HG03064 (cell line): ENCODE data around the gene IQSEC3.
"Not testable (repeated sequence)": the region's sequence is repeated elsewhere in the genome, so short reads cannot be mapped to it uniquely, and the experiment has no call there.

ENCODE experiments used
- ATAC-seq: cut with Tn5 transposase; IDR thresholded peaks from one replicate; pipeline ENCODE4 v1.9.1; 2021; ENCODE audit warnings: low read depth; ENCODE audit not compliant: unreplicated experiment

Gene IQSEC3

GRCh38 chr12:77769-78383 is 11.3 kb downstream of the IQSEC3 start:
- ATAC-seq: not testable (repeated sequence)

DNA sequence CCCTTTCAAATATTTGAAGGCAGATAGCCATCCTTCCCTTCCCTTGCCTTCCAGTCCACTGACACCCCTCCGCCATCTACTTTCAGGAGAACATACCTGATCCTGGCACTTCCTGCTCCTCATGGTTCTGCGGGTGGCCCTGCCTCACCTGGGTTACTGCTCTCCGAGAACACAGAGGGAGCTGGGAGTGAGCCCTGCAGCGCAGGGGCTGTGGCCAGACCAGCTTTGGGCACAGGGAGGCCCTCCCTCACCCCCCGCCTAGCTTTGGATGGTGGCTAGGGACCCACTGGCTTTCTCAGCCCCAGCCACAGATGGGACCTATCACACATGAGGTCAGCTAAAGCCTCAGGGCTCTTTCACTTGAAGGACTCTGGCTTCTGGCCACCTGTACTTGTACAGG is 12.4 kb downstream of the IQSEC3 start:
- no peak for ATAC-seq

DNA sequence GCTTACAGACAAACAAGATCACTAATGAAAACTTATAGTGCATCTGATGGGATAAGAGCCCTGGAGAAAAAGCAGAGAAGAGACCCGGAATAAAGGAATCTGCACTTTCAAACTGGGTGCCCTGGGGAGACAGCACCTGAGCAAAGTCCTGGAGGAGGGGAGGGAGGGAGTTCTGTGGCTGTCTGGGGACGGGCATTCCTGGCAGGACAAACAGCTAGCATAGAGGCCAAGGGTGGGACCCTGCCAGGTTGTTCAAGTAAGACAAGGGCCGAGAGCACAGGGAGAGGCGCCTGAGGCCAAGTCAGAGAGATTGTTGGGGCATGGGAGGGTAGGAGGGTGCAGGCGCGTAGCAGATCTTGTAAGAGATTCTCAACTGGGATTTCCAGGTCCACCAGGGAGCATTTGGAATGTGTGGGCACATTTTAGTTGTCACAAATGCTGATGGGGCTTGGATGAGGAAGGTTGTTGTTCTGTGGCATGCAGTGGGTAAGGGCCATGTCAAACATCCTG is 14.2 kb downstream of the IQSEC3 start:
- no peak for ATAC-seq

- no peak for ATAC-seq
Measured at GRCh38 chr12:82740-83139, 16.2 kb downstream of the IQSEC3 start.

GRCh38 chr12:84056-84455 is 17.5 kb downstream of the IQSEC3 start:
- ATAC-seq: no peak

GRCh38 chr12:85191-85666 is 18.7 kb downstream of the IQSEC3 start:
- no peak for ATAC-seq

GRCh38 chr12:87315-87714 is 20.7 kb downstream of the IQSEC3 start:
- no peak for ATAC-seq

- no peak for ATAC-seq
Measured at GRCh38 chr12:87856-88255, 21.3 kb downstream of the IQSEC3 start.

DNA sequence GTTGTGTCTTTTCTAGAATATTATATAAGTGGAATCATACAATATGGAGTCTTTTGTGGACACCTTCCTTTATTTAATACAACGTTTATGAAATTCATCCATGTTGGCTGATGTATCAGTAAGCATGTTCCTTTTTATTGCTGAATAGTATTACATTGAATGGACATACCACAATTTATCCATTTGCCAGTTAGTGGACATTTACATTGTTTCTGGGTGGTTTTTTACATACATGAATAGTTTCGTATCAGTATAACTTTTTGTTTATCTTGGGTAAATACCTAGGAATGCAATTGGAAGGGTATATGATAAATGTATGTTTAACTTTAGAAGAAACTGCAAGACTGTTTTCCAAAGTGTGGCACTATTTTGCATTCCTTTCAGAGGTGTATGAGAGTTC is 23.1 kb downstream of the IQSEC3 start:
- no peak for ATAC-seq

GRCh38 chr12:91213-91612 is 24.6 kb downstream of the IQSEC3 start:
- no peak for ATAC-seq

- ATAC-seq: no peak
Measured at GRCh38 chr12:93266-94005, 26.9 kb downstream of the IQSEC3 start.

DNA sequence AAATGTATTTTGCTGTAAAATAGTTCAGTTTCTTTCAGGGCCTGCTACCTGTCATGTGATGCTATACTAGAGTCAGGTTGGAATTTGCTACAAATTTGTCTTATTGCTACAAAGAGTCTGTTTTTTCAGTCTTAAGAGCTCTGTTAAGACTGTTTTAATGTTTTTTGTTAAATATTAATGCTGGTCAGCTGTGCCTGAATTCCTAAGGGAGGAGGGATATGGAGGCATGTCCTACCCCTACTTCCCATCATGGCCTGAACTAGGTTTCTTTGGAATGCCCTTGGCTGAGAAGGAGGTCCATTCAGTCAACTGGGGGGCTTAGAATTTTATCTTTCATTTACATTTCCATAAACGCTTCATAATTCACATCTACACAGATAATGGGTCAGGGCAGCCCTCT is 30.0 kb downstream of the IQSEC3 start:
- no peak for ATAC-seq

GRCh38 chr12:98924-99352 is 32.4 kb downstream of the IQSEC3 start:
- ATAC-seq: no peak

- ATAC-seq: no peak
Measured at GRCh38 chr12:99605-100004, 33.0 kb downstream of the IQSEC3 start.

- ATAC-seq: no peak
Measured at GRCh38 chr12:101969-102878, 35.7 kb downstream of the IQSEC3 start.

GRCh38 chr12:102879-103168 is 36.3 kb downstream of the IQSEC3 start:
- no peak for ATAC-seq

GRCh38 chr12:103169-103981 is 36.8 kb downstream of the IQSEC3 start:
- no peak for ATAC-seq

DNA sequence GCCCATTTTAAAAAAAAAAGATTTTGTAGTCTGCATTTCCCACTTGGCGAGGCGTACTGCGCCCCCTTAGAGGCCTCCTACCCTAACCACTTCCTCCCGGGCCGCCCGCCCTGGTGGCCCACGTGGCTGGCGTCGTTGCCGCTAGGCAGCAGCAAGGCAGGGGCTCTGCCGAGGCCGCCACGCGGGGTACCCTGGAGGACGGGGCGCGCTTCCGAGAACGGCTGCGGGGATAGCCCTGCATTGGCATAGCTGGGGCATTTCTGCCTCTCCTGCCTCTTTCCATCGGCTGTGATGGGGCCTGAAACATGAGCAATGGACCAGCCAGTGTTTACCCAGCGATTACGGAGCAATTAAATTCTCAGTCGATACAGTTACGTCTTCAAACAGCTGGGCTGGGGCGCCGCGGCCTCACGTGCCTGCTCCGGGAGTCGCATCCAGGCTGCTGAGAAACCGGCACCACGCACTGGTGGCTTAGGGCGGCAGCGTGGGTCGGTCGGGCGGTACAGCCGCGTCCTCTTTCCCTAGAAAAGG is 38.0 kb downstream of the IQSEC3 start:
- ATAC-seq: no peak

DNA sequence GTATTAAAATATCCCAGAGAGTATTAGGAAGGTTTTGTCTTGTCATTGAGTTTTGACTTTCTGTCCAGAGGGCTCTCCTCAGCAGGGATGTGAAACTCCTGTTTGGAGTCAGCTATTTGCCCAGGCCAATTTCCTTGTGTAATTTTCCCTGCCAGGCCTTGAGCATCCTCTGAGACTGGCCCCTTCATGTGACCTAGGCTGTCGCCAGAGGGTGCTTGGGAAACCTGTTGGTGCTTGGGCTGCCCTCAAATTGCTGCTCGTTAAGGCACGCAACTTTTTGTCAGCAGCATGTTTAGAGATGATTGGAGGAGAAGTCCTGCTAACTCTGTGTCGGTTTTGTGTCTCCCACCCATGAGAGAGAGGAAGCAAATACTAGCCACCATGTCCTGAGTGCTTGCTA is 39.1 kb downstream of the IQSEC3 start:
- ATAC-seq: no peak

DNA sequence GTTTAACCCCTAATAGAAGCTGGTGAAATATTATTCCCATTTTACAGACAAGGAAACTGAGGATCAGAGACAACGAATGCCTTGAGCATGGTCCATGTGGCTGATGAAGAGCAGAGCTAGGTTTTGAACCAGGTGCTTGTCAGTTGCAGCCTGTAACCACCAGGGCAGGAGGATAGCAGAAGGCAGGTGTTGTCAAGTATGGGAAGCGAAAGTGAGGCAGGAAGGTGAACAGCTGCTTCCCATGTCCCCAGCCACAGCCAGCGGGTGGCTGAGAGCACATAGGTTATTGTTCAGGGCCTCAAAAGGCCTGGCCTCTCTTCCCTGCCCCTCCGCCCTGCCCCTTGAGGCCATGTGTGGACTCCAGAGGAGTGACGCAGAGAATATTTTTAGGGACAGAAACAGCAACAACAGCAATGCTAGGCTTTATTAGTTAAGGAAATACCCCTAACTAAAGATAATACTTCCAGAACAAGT is 39.6 kb downstream of the IQSEC3 start:
- no peak for ATAC-seq
